Gastrocnemius medialis (tissue), 4 donors: ENCODE results near the gene MIPOL1. TPM values are rescaled to one million over a fixed set of nuclear protein-coding genes. Genes with fewer than 3 reads are reported as not detected.

Experiments used
- ATAC-seq, 2 donors: fragments of 150-250 bp; one replicate each; pipeline ENCODE4 v1.9.1; 2016
- DNase-seq, 2 donors: peaks; one replicate each; pipeline ENCODE4 v3.0.0-alpha.2; 2019
- H3K27ac ChIP-seq, 4 donors: fragments of 200-600 bp; sonication (generic); 1 replicate in 1 of 4; 2 replicates in 3 of 4; pipeline ENCODE4 v1.5.1; 2016 to 2018; ENCODE audit warnings: mild to moderate bottlenecking in 2 of 4, moderate library complexity in 1 of 4
- H3K27me3 ChIP-seq, 3 donors: fragments of 200-600 bp; sonication (generic) in 2 of 3; 1 replicate in 1 of 3; 2 replicates in 2 of 3; pipeline versions ENCODE4 v1.5.1 to v1.6.0; 2016 to 2019; ENCODE audit warnings: mild to moderate bottlenecking in 1 of 3, moderate library complexity in 1 of 3
- H3K36me3 ChIP-seq, 2 donors: fragments of 200-600 bp; sonication (generic) in 1 of 2; one replicate each; pipeline ENCODE4 v1.5.1; 2017 to 2018
- H3K4me1 ChIP-seq, 2 donors: fragments of 200-600 bp; sonication (generic) in 1 of 2; one replicate each; pipeline ENCODE4 v1.5.1; 2016 to 2017; ENCODE audit warnings: mild to moderate bottlenecking in 2 of 2
- H3K4me3 ChIP-seq, 4 donors: fragments of 200-600 bp; sonication (generic) in 3 of 4; 1 replicate in 1 of 4; 2 replicates in 3 of 4; pipeline ENCODE4 v1.5.1; 2016 to 2019; ENCODE audit warnings: mild to moderate bottlenecking in 2 of 4
- H3K9me3 ChIP-seq, 3 donors: fragments of 200-600 bp; sonication (generic) in 2 of 3; 1 replicate in 1 of 3; 2 replicates in 2 of 3; pipeline ENCODE4 v1.5.1; 2016 to 2019
- POLR2A ChIP-seq, 2 donors: fragments of 450-650 bp; IDR thresholded peaks; one replicate each; pipeline ENCODE4 v1.6.1; 2017; ENCODE audit warnings: antibody characterized with exemption in 2 of 2, mild to moderate bottlenecking in 2 of 2, moderate library complexity in 2 of 2
- in situ Hi-C, 4 donors: fragments of 200-750 bp; cut with MboI; loops; one replicate each; pipeline versions ENCODE4 v1.15.0 to v1.8.0; 2017; ENCODE audit warnings: low sequenced_read_pairs in 4 of 4
- intact Hi-C: fragments of 100-400 bp; cut with DNase I; formaldehyde crosslinking; loops from one replicate; pipeline ENCODE4 v1.15.1; 2023; ENCODE audit warnings: low total_unique reads
- total RNA-seq, 4 donors: library from RNA; depleted of rRNA; stranded (reverse); fragments of >200 nt; gene quantifications; one replicate each; pipeline versions ENCODE4 v1.1.0 to v1.2.3, GENCODE V29; 2016
- TF ChIP-seq, protein P1 (sequence below), 5 experiments: fragments of 450-650 bp in 3 of 5; fragments of 200-600 bp in 2 of 5; sonication (generic) in 2 of 5; IDR thresholded peaks in 4 of 5; conservative IDR thresholded peaks in 1 of 5; 1 replicate in 4 of 5; 2 replicates in 1 of 5; pipeline ENCODE4 v1.5.1; 2016 to 2019; ENCODE audit warnings: antibody characterized with exemption in 5 of 5, mild to moderate bottlenecking in 3 of 5, moderate library complexity in 3 of 5

Gene MIPOL1
- total RNA-seq, 4 donors from 2014 or later, result 3.1 to 13.7 (median 4.1) TPM

- no peaks in the 10 kb centered on the region for H3K9me3 ChIP-seq
- in situ Hi-C loops, result no loop called here
- H3K27ac ChIP-seq, result no peak overlapping the region
- no peak for DNase-seq
- intact Hi-C loops, result no loop called here
- TF ChIP-seq POLR2A (IDR thresholded peaks at IDR 0.05), result no peak
- TF ChIP-seq, protein P1, sequence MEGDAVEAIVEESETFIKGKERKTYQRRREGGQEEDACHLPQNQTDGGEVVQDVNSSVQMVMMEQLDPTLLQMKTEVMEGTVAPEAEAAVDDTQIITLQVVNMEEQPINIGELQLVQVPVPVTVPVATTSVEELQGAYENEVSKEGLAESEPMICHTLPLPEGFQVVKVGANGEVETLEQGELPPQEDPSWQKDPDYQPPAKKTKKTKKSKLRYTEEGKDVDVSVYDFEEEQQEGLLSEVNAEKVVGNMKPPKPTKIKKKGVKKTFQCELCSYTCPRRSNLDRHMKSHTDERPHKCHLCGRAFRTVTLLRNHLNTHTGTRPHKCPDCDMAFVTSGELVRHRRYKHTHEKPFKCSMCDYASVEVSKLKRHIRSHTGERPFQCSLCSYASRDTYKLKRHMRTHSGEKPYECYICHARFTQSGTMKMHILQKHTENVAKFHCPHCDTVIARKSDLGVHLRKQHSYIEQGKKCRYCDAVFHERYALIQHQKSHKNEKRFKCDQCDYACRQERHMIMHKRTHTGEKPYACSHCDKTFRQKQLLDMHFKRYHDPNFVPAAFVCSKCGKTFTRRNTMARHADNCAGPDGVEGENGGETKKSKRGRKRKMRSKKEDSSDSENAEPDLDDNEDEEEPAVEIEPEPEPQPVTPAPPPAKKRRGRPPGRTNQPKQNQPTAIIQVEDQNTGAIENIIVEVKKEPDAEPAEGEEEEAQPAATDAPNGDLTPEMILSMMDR (IDR thresholded peaks at IDR 0.05 in 4 of 5, conservative IDR thresholded peaks at IDR 0.05 in 1 of 5), result no peak
- no peak for ATAC-seq
- no peak overlapping the region for H3K4me3 ChIP-seq
- H3K27me3 ChIP-seq, result no peaks in the 10 kb centered on the region
- no peaks in the 10 kb centered on the region for H3K36me3 ChIP-seq
- no peaks in the 10 kb centered on the region for H3K4me1 ChIP-seq
Measured at GRCh38 chr14:37470251-37470650, 272.5 kb downstream of the MIPOL1 start.

GRCh38 chr14:37472906-37473305, 275.2 kb downstream of the MIPOL1 start:
- no peak overlapping the region for H3K4me3 ChIP-seq

GRCh38 chr14:37474191-37474590, 276.5 kb downstream of the MIPOL1 start:
- H3K9me3 ChIP-seq, result no peaks in the 10 kb centered on the region
- no peak overlapping the region for H3K27ac ChIP-seq
- DNase-seq, result no peak
- no peaks in the 10 kb centered on the region for H3K4me1 ChIP-seq
- in situ Hi-C loops (no loop called here), intact Hi-C loops (no loop called here)
- ATAC-seq, result no peak
- TF ChIP-seq POLR2A (IDR thresholded peaks at IDR 0.05), result no peak
- TF ChIP-seq, protein P1 (IDR thresholded peaks at IDR 0.05 in 4 of 5, conservative IDR thresholded peaks at IDR 0.05 in 1 of 5), result no peak
- peaks cover 0 to 3% of the 10 kb centered on the region in 2 donors for H3K36me3 ChIP-seq
- no peaks in the 10 kb centered on the region for H3K27me3 ChIP-seq
- H3K4me3 ChIP-seq, result no peak overlapping the region

More at GRCh38 chr14:37472906-37473305, 275.2 kb downstream of the MIPOL1 start:
- Histone ChIP-seq H3K9me3 (no peaks in the 10 kb centered on the region), H3K36me3 (peaks cover 0 to 3% of the 10 kb centered on the region in 2 donors), H3K27me3 (no peaks in the 10 kb centered on the region), H3K27ac (no peak overlapping the region), H3K4me1 (no peaks in the 10 kb centered on the region)
- intact Hi-C loops, result no loop called here
- no peak for TF ChIP-seq POLR2A (IDR thresholded peaks at IDR 0.05)
- TF ChIP-seq, protein P1 (IDR thresholded peaks at IDR 0.05 in 4 of 5, conservative IDR thresholded peaks at IDR 0.05 in 1 of 5), result no peak
- in situ Hi-C loops, result no loop called here
- ATAC-seq (no peak), DNase-seq (no peak)

DNA sequence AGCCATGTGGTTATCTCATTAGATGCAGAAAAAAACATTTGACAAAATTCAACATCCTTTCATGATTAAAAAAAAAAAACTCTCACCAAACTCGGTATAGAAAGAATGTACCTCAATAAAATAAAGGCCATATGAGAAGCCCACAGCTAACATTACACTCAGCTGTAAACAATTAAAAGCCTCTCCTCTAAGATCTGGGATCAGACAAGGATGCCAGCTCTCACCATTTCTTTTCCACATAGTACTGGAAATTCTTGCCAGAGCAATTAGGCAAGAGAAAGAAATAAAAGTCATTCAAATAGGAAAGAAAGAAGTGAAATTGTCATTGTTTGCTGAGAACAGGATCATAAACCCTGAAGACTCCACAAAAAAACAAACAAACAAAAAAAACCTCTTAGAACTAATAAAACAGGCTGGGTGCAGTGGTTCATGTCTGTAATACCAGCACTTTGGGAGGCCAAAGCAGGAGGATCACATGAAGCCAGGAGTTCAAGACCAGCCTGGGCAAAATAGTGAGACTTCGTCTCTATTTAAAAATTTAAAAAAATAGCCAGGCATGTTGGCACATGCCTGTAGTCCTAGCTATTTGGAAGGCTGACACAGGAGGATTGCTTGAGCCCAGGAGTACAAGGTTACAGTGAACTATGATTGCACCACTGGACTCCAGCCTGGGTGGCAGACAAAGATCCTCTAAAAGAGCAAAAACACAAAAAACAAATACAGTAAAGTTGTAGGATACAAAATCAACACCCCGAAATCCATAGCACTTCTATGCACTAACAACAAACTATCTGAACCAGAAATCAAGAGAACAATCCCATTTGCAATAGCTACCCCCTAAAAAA, 282.9 kb downstream of the MIPOL1 start:
- Histone ChIP-seq H3K27ac (no peak overlapping the region), H3K4me1 (no peaks in the 10 kb centered on the region), H3K36me3 (peaks cover 0 to 3% of the 10 kb centered on the region in 2 donors), H3K27me3 (no peaks in the 10 kb centered on the region), H3K9me3 (no peaks in the 10 kb centered on the region), H3K4me3 (no peak overlapping the region)
- DNase-seq (no peak), ATAC-seq (no peak)
- no peak for TF ChIP-seq POLR2A (IDR thresholded peaks at IDR 0.05)
- TF ChIP-seq, protein P1 (IDR thresholded peaks at IDR 0.05 in 4 of 5, conservative IDR thresholded peaks at IDR 0.05 in 1 of 5), result no peak
- in situ Hi-C loops, result no loop called here
- intact Hi-C loops, result no loop called here
